Small intestine (tissue), 7 donors: ENCODE data around the gene POLN. TPM values are rescaled to one million over a fixed set of nuclear protein-coding genes. Genes with fewer than 3 reads are reported as not detected.

Source experiments
- DNase-seq, 2 donors: peaks; one replicate each; pipeline versions ENCODE4 v3.0.0 to v3.0.0-alpha.2; 2013
- FAIRE-seq: peaks from 2 replicates; lab custom pipeline; 2012; peaks lifted over from hg19 to GRCh38; lab: Jason Lieb, UNC
- H3K27ac ChIP-seq, 3 donors: one replicate each; pipeline ENCODE4 v1.5.1; 2013; ENCODE audit warnings: low read length in 2 of 3, mild to moderate bottlenecking in 2 of 3, control low read depth in 1 of 3, inconsistent platforms in 1 of 3, low read depth in 1 of 3, moderate library complexity in 1 of 3
- H3K27me3 ChIP-seq, 3 donors: one replicate each; pipeline ENCODE4 v1.6.1; 2013; ENCODE audit warnings: low read length in 3 of 3, inconsistent platforms in 1 of 3; ENCODE audit not compliant: control insufficient read depth in 3 of 3, insufficient read depth in 3 of 3
- H3K36me3 ChIP-seq, 3 donors: one replicate each; pipeline ENCODE4 v1.6.1; 2013; ENCODE audit warnings: low read length in 3 of 3, inconsistent platforms in 1 of 3, low read depth in 1 of 3, mild to moderate bottlenecking in 1 of 3, moderate library complexity in 1 of 3; ENCODE audit not compliant: control insufficient read depth in 3 of 3, insufficient read depth in 2 of 3
- H3K4me1 ChIP-seq, 3 donors: one replicate each; pipeline ENCODE4 v1.6.1; 2013; ENCODE audit warnings: low read length in 2 of 3, inconsistent platforms in 1 of 3, low read depth in 1 of 3, mild to moderate bottlenecking in 1 of 3, moderate library complexity in 1 of 3; ENCODE audit not compliant: control insufficient read depth in 3 of 3, insufficient read depth in 2 of 3
- H3K4me3 ChIP-seq, 3 donors: one replicate each; pipeline ENCODE4 v1.5.1; 2013; ENCODE audit warnings: low read length in 3 of 3, control low read depth in 1 of 3, inconsistent platforms in 1 of 3, low read depth in 1 of 3, mild to moderate bottlenecking in 1 of 3, moderate library complexity in 1 of 3
- H3K9me3 ChIP-seq, 2 donors: one replicate each; pipeline ENCODE4 v1.6.1; 2013; ENCODE audit warnings: low read depth in 1 of 2, low read length in 1 of 2; ENCODE audit not compliant: control insufficient read depth in 2 of 2, insufficient read depth in 1 of 2
- WGBS, 3 donors: extraction: QIAGEN DNeasy Blood & Tissue Kit; methylation state at CpG; one replicate each; pipeline ENCODE4 v1.1.7; 2013; 5-methylcytosine and 5-hydroxymethylcytosine counted together
- polyA plus RNA-seq, 4 donors: library from polyadenylated mRNA; stranded (reverse) in 3 of 4; unstranded in 1 of 4; fragments of 200-250 nt in 3 of 4; fragments of 120-200 nt in 1 of 4; gene quantifications; one replicate each; pipeline versions ENCODE4 v1.2.1 to v1.2.3, GENCODE V29; 2013
- donor health status: healthy with polysubstance abuse.
- donor health status: control.
- donor health status: control.
- donor health status: Bipolar disorder and iron deficiency.
- donor health status: healthy.

POLN gene
- polyA plus RNA-seq, 4 donors, result 0.89 to 2.2 (median 1.2) TPM

DNA sequence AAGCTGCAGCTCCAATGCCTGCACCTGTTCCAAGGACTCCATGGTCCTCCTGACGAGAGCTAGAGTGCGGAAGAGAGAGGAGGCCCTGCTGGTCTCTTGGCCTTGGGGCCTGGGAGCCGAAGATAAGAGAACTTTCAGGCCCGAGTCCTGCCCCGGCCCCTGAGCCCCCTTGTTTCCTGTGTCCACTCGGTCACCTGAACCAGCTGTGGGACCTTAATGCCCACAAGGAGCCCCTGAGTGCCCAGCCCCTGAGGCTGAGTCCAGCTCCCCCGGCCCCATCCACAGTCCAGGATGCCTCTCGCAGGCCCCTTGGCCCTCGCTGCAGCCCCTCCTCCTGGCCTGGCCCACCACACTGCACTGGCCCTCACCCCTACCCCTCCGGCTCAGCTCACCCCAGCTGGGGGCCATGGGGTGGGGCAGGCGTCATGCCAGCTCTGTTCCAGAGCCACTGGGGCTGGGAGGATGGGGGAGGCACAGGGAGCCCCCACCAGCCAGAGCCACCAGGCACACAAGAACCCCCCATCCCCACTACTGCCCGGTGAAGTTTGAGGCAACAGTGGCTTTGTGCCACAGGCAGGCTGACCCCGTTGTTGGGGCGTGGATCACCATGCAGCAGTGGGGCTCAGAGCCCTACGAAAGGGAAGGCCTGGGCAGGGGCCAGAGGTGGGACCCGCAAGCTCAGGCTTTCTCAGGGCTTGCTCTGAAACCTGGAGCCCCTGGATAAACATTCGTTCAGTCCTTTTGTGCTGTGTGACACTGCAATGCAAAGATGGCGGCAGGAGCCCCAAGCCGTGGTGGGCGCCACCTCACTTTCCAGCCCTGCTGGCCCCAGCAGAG is 168.7 kb downstream of the POLN start:
- Histone ChIP-seq H3K4me1 (peaks cover 0 to 10% (median 0%) of the 10 kb centered on the region in 3 donors), H3K27ac (no peak overlapping the region), H3K27me3 (peaks cover 0 to 3% (median 0%) of the 10 kb centered on the region in 3 donors), H3K4me3 (no peak overlapping the region), H3K36me3 (no peaks in the 10 kb centered on the region), H3K9me3 (no peaks in the 10 kb centered on the region)
- 81 to 87% (median 83%) methylated on average over 19 to 20 of the region's 20 CpGs for WGBS, 3 donors
- no peak for DNase-seq
- FAIRE-seq, result no peak

DNA sequence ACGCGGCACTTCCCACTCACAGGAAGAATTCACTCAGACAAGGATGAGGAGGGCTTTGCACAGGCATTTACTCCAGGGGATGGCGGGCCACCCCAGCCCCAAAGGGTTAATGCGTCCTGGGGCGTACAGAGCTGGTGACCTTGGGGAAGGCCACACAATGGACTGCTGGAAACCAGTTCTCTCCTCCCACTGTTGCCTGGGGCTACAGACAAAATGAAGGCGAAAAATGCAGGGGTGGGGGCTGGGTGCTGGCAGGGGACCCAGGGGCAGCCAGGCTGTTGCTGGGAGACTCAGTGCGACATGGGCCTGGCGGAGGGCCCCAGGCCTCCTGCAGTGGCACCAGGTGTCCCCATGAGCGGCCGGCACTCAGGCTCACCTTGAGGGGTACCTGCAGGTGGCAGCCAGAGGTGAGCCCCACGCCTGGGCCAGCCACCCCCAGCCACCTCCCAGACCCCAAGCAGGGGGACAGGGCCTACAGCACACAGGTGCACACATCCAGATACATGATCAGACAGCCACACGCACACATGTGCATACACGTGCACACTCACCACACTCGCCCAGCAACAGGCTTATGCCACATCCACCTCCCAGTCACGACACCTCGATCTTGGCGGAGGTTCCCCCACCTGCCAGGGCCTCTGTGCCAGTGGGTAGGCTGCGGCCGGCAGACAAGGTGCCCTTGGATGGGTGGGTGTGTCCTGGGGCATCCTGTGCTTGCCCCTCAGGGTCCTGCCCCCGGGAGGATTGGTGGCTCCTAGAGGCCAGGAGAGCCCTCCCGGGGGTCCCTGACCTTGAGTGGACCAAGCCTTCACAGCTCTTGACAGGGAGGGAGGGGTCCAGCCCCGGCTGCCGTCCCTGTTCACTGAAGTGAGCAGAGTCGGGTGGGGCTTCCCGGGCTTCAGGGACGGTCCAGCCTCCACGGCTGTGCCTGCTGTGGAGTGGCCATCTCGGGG is 169.7 kb downstream of the POLN start:
- WGBS, 3 donors, result 48 to 73% (median 68%) methylated on average over 21 to 28 of the region's 28 CpGs
- no peak overlapping the region for H3K27ac ChIP-seq
- no peak overlapping the region for H3K4me3 ChIP-seq
- peaks cover 0 to 8% (median 0%) of the 10 kb centered on the region in 3 donors for H3K4me1 ChIP-seq
- H3K9me3 ChIP-seq, result no peaks in the 10 kb centered on the region
- no peak for FAIRE-seq
- peaks cover 0 to 3% (median 0%) of the 10 kb centered on the region in 3 donors for H3K27me3 ChIP-seq
- DNase-seq, result no peak
- H3K36me3 ChIP-seq, result no peaks in the 10 kb centered on the region

DNA sequence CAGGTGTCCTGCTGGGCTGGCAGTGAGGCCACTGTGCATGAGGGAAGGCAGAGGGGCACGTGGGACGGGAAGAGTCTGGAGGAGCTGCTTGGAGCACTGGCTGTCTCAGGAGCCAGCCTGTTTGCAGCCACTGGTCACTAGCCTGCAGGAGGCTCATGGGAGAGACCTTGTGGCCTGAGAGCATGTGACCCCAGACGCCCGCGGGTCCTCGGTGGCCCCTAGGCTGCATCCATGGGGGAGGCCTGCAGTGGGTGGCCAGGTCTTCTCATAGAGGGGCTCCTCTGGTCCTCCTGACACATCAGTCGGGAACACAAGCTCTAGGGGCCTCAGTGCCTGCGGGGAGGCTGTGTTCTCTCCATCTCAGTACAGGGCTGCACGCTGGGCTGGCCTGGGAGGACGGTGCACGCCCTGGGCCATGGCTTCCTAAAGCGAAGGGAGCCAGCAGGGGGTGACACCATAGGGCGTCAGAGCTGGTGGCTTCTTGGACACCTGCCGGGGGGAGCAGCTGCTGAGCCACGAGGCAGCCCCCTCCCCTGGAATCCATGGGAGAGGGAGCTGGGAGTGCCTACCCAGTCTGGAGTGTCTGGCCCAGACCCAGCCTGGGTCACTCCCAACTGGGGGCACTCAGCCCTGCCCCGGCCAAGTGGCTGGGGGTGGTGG is 170.5 kb downstream of the POLN start:
- peaks cover 0 to under 1% (median 0%) of the 10 kb centered on the region in 3 donors for H3K4me1 ChIP-seq
- H3K4me3 ChIP-seq, result no peak overlapping the region
- peaks cover 0 to 3% (median 0%) of the 10 kb centered on the region in 3 donors for H3K27me3 ChIP-seq
- 69 to 72% (median 71%) methylated on average over 14 to 16 of the region's 16 CpGs for WGBS, 3 donors
- no peaks in the 10 kb centered on the region for H3K9me3 ChIP-seq
- H3K27ac ChIP-seq, result no peak overlapping the region
- DNase-seq (no peak), FAIRE-seq (no peak)
- H3K36me3 ChIP-seq, result no peaks in the 10 kb centered on the region

DNA sequence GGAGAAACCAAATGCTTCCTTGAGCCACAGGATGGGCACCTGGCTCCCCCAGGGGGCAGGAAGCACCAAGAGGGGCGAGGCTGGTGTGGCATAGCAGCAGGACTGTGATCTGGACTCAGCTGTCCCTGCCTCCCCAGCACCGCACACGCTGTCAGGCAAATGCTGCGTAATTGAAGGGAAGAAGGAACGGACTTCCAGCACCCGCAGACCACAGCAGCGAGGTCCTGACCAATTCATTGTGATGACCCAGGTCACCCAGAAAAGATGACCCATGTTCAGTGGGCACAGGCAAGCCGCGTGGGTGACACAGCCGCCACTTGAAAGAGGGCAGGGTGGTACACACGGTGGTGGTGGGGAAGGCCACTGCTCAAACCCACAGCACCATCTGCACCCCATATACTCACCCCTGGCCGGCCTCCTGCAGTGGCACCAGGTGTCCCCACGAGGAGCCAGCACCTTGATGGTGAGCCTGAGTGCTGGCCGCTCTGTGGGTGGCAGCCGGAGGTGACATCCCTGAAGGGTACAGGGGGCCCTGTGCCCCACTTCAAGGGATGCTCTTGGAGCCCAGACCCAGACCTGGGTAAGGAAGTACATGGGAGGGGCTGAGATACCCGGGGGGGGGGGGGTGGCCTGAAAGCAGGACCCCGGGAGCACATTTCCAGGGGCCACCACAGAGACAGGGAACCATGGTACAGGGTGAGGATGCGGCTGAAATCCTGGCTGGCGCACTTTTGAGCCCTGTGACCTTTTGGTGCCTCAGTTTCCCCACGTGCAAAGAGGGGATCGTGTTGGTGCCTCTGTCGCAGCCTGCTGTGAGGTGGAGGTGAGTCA is 171.3 kb downstream of the POLN start:
- no peaks in the 10 kb centered on the region for H3K4me1 ChIP-seq
- H3K36me3 ChIP-seq, result no peaks in the 10 kb centered on the region
- peaks cover 0 to 3% (median 0%) of the 10 kb centered on the region in 3 donors for H3K27me3 ChIP-seq
- DNase-seq (no peak), FAIRE-seq (no peak)
- no peak overlapping the region for H3K27ac ChIP-seq
- H3K9me3 ChIP-seq, result no peaks in the 10 kb centered on the region
- 71 to 79% (median 74%) methylated on average over 20 to 22 of the region's 22 CpGs for WGBS, 3 donors
- H3K4me3 ChIP-seq, result no peak overlapping the region

DNA sequence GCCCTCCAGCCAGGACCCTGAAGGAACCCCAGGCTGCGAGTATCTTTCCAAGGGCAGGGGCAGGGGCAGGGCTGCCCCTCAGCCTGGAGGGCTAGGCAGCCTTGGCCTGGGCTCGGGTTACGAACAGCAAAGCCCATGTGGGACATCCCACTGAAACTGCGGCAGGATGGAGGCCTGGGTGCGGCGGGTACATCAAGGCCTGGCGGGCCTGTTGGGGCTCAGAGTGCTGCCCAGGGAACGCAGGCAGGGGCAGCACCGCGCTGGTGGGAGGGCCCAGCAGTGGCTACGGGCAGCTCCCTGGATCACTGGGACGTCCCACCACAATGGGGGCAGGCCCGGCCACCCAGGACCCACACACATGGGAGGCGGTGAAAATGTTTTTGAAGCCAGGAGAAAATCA is 171.9 kb downstream of the POLN start:
- peaks cover 0 to 3% (median 0%) of the 10 kb centered on the region in 3 donors for H3K27me3 ChIP-seq
- no peaks in the 10 kb centered on the region for H3K4me1 ChIP-seq
- no peaks in the 10 kb centered on the region for H3K36me3 ChIP-seq
- 69 to 78% (median 76%) methylated on average over 12 to 14 of the region's 14 CpGs for WGBS, 3 donors
- DNase-seq, result no peak
- H3K4me3 ChIP-seq, result no peak overlapping the region
- no peak for FAIRE-seq
- H3K27ac ChIP-seq, result no peak overlapping the region
- H3K9me3 ChIP-seq, result no peaks in the 10 kb centered on the region

DNA sequence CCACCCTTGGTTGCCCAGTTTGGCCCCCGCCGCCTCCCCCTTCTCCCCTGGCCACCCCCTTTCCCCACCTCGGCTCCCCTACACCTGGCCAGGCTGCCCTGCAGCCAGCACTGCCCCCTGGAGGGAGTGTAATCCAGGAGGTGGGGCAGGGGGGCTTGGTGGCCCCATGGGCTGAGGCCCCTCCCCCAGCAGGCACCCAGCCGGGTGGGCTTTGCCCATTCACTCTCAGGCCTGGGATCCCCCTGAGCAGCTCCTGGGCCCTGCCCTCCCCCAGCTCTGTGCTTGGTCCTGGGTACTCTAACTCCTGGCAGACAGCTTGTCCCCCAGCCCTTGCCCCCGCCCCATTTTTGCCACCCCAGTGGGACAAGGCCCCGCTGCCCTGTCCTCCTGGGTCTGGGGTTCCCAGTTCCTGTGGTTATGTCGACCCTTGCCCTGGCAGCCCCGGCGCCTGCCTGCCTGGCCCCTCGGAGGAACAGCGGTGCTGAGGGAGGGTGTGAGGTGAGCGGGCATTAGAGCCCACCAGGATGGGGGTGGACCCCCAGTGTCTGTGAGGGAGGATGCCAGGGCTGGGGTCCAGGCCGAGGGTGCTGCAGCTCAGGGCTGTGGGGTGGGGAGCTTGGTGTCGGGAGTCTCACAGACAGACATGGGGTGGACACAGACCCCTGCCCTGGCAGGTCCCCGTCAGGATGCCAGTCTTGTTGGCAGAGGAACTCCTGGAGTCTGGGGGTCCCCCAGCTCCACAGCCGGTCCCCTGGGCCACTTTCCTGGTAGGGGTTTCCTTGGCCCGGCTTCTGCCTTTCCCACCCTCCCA is 172.6 kb downstream of the POLN start:
- no peak overlapping the region for H3K27ac ChIP-seq
- WGBS, 3 donors, result 69 to 77% (median 75%) methylated on average over 15 to 17 of the region's 17 CpGs
- no peaks in the 10 kb centered on the region for H3K4me1 ChIP-seq
- no peak overlapping the region for H3K4me3 ChIP-seq
- FAIRE-seq, result no peak
- H3K9me3 ChIP-seq, result no peaks in the 10 kb centered on the region
- H3K36me3 ChIP-seq, result no peaks in the 10 kb centered on the region
- no peak for DNase-seq
- peaks cover 0 to 3% (median 0%) of the 10 kb centered on the region in 3 donors for H3K27me3 ChIP-seq

DNA sequence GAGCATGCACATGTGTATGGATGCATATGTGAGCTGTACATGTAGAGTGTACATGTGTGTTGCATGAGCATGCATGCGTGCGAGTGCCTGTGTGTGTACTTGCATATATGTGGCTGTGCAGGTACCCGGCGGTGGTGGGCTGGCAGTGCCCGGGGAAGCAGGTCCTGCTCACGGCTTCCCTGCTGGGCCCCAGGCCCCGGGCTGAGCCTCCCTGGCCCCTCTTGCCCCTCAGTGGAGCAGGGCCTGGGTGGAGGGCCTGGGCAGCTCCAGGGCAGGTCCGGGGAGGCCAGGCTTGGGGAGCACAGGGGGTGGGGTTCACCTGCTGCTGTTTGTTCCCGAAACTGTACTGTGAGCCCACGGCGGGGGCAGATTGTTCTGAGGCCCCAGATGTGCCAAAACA is 173.4 kb downstream of the POLN start:
- DNase-seq (no peak), FAIRE-seq (no peak)
- Histone ChIP-seq H3K9me3 (no peaks in the 10 kb centered on the region), H3K4me1 (no peaks in the 10 kb centered on the region), H3K4me3 (no peak overlapping the region), H3K36me3 (no peaks in the 10 kb centered on the region), H3K27me3 (peaks cover 0 to 3% (median 0%) of the 10 kb centered on the region in 3 donors), H3K27ac (no peak overlapping the region)
- 83 to 90% (median 87%) methylated on average over 9 to 11 of the region's 11 CpGs for WGBS, 3 donors
